GM23338 (cell line): ENCODE results near the gene CYGB.
"Not testable (repeated sequence)": the region's sequence is repeated elsewhere in the genome, so short reads cannot be mapped to it uniquely, and the experiment has no call there.

Source experiments
- CREB1 ChIP-seq: fragments of 250-450 bp; sonication (Bioruptor Pico); IDR thresholded peaks from 2 replicates; pipeline ENCODE4 v1.5.0; 2020; ENCODE audit warnings: low read depth, mild to moderate bottlenecking, moderate library complexity
- ETS1 ChIP-seq: IDR thresholded peaks from 2 replicates; pipeline ENCODE4 v1.6.1; 2016; ENCODE audit warnings: antibody characterized with exemption
- EZH2 ChIP-seq: fragments of 200-600 bp; sonication (generic); IDR thresholded peaks from one replicate; pipeline ENCODE4 v1.8.0; 2017; ENCODE audit warnings: antibody characterized with exemption, mild to moderate bottlenecking, low read depth; ENCODE audit not compliant: unreplicated experiment
- EZH2phosphoT487 ChIP-seq: fragments of 200-600 bp; sonication (generic); IDR thresholded peaks from one replicate; pipeline ENCODE4 v1.8.1; 2018; ENCODE audit warnings: antibody characterized with exemption; ENCODE audit not compliant: unreplicated experiment
- JUNB ChIP-seq: IDR thresholded peaks from one replicate; pipeline ENCODE4 v1.6.1; 2016; ENCODE audit warnings: antibody characterized with exemption; ENCODE audit not compliant: unreplicated experiment
- NANOG ChIP-seq: IDR thresholded peaks from 2 replicates; pipeline ENCODE4 v1.6.1; 2016; ENCODE audit warnings: antibody characterized with exemption, borderline replicate concordance
- POLR2AphosphoS5 ChIP-seq: IDR thresholded peaks from 2 replicates; pipeline ENCODE4 v1.6.1; 2016; ENCODE audit warnings: antibody characterized with exemption, low read depth
- REST ChIP-seq: IDR thresholded peaks from one replicate; pipeline ENCODE4 v1.6.1; 2018; ENCODE audit warnings: antibody characterized with exemption; ENCODE audit not compliant: unreplicated experiment
- STAT1 ChIP-seq: IDR thresholded peaks from one replicate; pipeline ENCODE4 v1.6.1; 2016; ENCODE audit warnings: antibody characterized with exemption; ENCODE audit not compliant: unreplicated experiment
- ZNF114 ChIP-seq: fragments of 250-450 bp; sonication (Bioruptor Pico); IDR thresholded peaks from 2 replicates; pipeline ENCODE4 v1.5.0; 2020; ENCODE audit warnings: mild to moderate bottlenecking, moderate library complexity
- ZNF331 ChIP-seq: fragments of 250-450 bp; sonication (Bioruptor Pico); IDR thresholded peaks from 2 replicates; pipeline ENCODE4 v1.5.0; 2020; ENCODE audit warnings: low read depth, mild to moderate bottlenecking, moderate library complexity
- TF ChIP-seq, protein P1 (sequence below), 2 experiments: fragments of 200-600 bp in 1 of 2; sonication (generic) in 1 of 2; conservative IDR thresholded peaks; 2 replicates each; pipeline versions ENCODE4 v1.5.1 to v1.6.1; 2016 to 2017; ENCODE audit warnings: antibody characterized with exemption in 2 of 2, low read depth in 2 of 2, mild to moderate bottlenecking in 2 of 2, moderate library complexity in 1 of 2

- TF ChIP-seq, protein P1, sequence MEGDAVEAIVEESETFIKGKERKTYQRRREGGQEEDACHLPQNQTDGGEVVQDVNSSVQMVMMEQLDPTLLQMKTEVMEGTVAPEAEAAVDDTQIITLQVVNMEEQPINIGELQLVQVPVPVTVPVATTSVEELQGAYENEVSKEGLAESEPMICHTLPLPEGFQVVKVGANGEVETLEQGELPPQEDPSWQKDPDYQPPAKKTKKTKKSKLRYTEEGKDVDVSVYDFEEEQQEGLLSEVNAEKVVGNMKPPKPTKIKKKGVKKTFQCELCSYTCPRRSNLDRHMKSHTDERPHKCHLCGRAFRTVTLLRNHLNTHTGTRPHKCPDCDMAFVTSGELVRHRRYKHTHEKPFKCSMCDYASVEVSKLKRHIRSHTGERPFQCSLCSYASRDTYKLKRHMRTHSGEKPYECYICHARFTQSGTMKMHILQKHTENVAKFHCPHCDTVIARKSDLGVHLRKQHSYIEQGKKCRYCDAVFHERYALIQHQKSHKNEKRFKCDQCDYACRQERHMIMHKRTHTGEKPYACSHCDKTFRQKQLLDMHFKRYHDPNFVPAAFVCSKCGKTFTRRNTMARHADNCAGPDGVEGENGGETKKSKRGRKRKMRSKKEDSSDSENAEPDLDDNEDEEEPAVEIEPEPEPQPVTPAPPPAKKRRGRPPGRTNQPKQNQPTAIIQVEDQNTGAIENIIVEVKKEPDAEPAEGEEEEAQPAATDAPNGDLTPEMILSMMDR (conservative IDR thresholded peaks at IDR 0.05; ENCODE audit: low read depth in 2 of 2): not testable (repeated sequence)
- not testable (repeated sequence) for TF ChIP-seq EZH2; POLR2AphosphoS5; EZH2phosphoT487; NANOG; STAT1; REST; CREB1; ZNF114 (CRISPR knock-in tag); JUNB; ETS1; ZNF331
These were observed 28.9 kb downstream of the CYGB start for GRCh38 chr17:76508472-76509063.
